ENCODE measurements around the gene SPTBN4.
A peak's percentile ranks its signal among the peaks of the same experiment; 100 is the strongest.
"Not testable (repeated sequence)": the region's sequence is repeated elsewhere in the genome, so short reads cannot be mapped to it uniquely, and the experiment has no call there.

The SPTBN4 gene

GRCh38 chr19:40466985-40467734 is at the start of gene SPTBN4:
SPTBN4 (plus strand) TSS chr19:40467001; CDS start chr19:40472622, 5,621 bp downstream.
- DNase-seq: no peak

GRCh38 chr19:40417643-40417981 is 49.2 kb upstream of the SPTBN4 start:
- DNase-seq: no peak

GRCh38 chr19:40418040-40418439 is 48.8 kb upstream of the SPTBN4 start:
- DNase-seq: no peak

GRCh38 chr19:40419066-40419612 is 47.7 kb upstream of the SPTBN4 start:
- no peak for DNase-seq

- no peak for DNase-seq
These were observed 47.0 kb upstream of the SPTBN4 start for GRCh38 chr19:40419780-40420179.

GRCh38 chr19:40420451-40420765 is 46.4 kb upstream of the SPTBN4 start:
- no peak for DNase-seq

GRCh38 chr19:40420766-40421765 is 45.7 kb upstream of the SPTBN4 start:
- DNase-seq: peak; percentile 72 to 76

- DNase-seq: no peak
These were observed 44.6 kb upstream of the SPTBN4 start for GRCh38 chr19:40421993-40422747.

GRCh38 chr19:40422748-40423566 is 43.8 kb upstream of the SPTBN4 start:
- no peak for DNase-seq

- no peak for DNase-seq
These were observed 42.9 kb upstream of the SPTBN4 start for GRCh38 chr19:40423938-40424337.

- peak; percentile 29 to 41 for DNase-seq
These were observed 42.0 kb upstream of the SPTBN4 start for GRCh38 chr19:40424637-40425449.

- peak; percentile 99 for DNase-seq
These were observed 41.1 kb upstream of the SPTBN4 start, which contains the start of gene SERTAD1 for GRCh38 chr19:40425450-40426287. SERTAD1 (minus strand) TSS chr19:40425992; CDS start chr19:40423546, 2,446 bp downstream.

- DNase-seq: not testable (repeated sequence)
These were observed 38.6 kb upstream of the SPTBN4 start for GRCh38 chr19:40428197-40428596.

GRCh38 chr19:40430242-40430641 is 36.6 kb upstream of the SPTBN4 start:
- DNase-seq: not testable (repeated sequence)

GRCh38 chr19:40431698-40432097 is 35.1 kb upstream of the SPTBN4 start:
- DNase-seq: no peak

GRCh38 chr19:40432760-40433159 is 34.0 kb upstream of the SPTBN4 start:
- DNase-seq: not testable (repeated sequence)

GRCh38 chr19:40433391-40434216 is 33.2 kb upstream of the SPTBN4 start:
- peak; percentile 11 to 38 for DNase-seq

GRCh38 chr19:40438284-40438683 is 28.5 kb upstream of the SPTBN4 start:
- DNase-seq: no peak

- DNase-seq: no peak
These were observed 25.0 kb upstream of the SPTBN4 start for GRCh38 chr19:40441719-40442253.

All from Kasumi-1 (cell line).